GM12873 (cell line): ENCODE data around the gene KIF24.

ENCODE experiments used
- CTCF ChIP-seq: IDR thresholded peaks from 2 replicates; pipeline ENCODE4 v1.5.1; 2012; ENCODE audit warnings: low read depth, mild to moderate bottlenecking, moderate library complexity, low read length, control low read depth; ENCODE audit not compliant: insufficient read depth; ENCODE audit errors: missing control alignments

The KIF24 gene

GRCh38 chr9:34291023-34291422 is 38.0 kb downstream of the KIF24 start:
- TF ChIP-seq CTCF: no peak

- TF ChIP-seq CTCF: no peak
Measured at GRCh38 chr9:34289159-34289558, 39.9 kb downstream of the KIF24 start.

GRCh38 chr9:34282096-34282495 is 47.0 kb downstream of the KIF24 start:
- TF ChIP-seq CTCF: no peak

- TF ChIP-seq CTCF: no peak
Measured at GRCh38 chr9:34279411-34279810, 49.7 kb downstream of the KIF24 start.
